MCF 10A (cell line): Measurements from ENCODE around the gene MRPL3. TPM values are rescaled to one million over a fixed set of nuclear protein-coding genes. Genes with fewer than 3 reads are reported as not detected.

Experiments
- BruUV-seq: library from RNA; stranded (reverse); fragments of 400-500 nt; replicated peaks from 2 replicates; lab custom pipeline; 2021; lab: Mats Ljungman, UMichigan
- CTCF ChIA-PET: fragments of 300-600 bp; sonication (Branson Sonifier 250); formaldehyde crosslinking; extraction: SDS; loops from one replicate; lab custom pipeline; 2021; ENCODE audit warnings: antibody characterized with exemption, inconsistent platforms; lab: Yijun Ruan, JAX
- POLR2A ChIA-PET: fragments of 300-600, 350-650 bp; sonication (Branson Sonifier 250); formaldehyde crosslinking; extraction: SDS; loops from one replicate; lab custom pipeline; 2020; ENCODE audit warnings: antibody characterized with exemption, inconsistent platforms; lab: Yijun Ruan, JAX
- DNase-seq: peaks from one replicate; pipeline ENCODE4 v3.0.0-alpha.2; 2018; ENCODE audit not compliant: unreplicated experiment
- H3K27ac Mint-ChIP-seq: one replicate; pipeline ENCODE4 v1.8.0; 2022; ENCODE audit warnings: mild to moderate bottlenecking, low read depth, mixed read lengths; ENCODE audit not compliant: unreplicated experiment
- H3K27me3 Mint-ChIP-seq: one replicate; pipeline ENCODE4 v1.8.0; 2022; ENCODE audit warnings: mixed read lengths; ENCODE audit not compliant: insufficient read depth, unreplicated experiment
- H3K36me3 Mint-ChIP-seq: one replicate; pipeline ENCODE4 v1.8.0; 2022; ENCODE audit warnings: mild to moderate bottlenecking, moderate library complexity, mixed read lengths; ENCODE audit not compliant: insufficient read depth, unreplicated experiment
- H3K4me1 Mint-ChIP-seq: one replicate; pipeline ENCODE4 v1.8.0; 2022; ENCODE audit warnings: mixed read lengths; ENCODE audit not compliant: insufficient read depth, unreplicated experiment
- H3K4me3 Mint-ChIP-seq: one replicate; pipeline ENCODE4 v1.8.0; 2022; ENCODE audit warnings: mild to moderate bottlenecking, moderate library complexity, mixed read lengths; ENCODE audit not compliant: unreplicated experiment
- H3K9me3 Mint-ChIP-seq: one replicate; pipeline ENCODE4 v1.8.0; 2022; ENCODE audit warnings: mixed read lengths; ENCODE audit not compliant: unreplicated experiment
- CTCF ChIP-seq: fragments of 200-600 bp; IDR thresholded peaks from one replicate; pipeline ENCODE4 v1.8.0; 2022; ENCODE audit warnings: antibody characterized with exemption, mild to moderate bottlenecking; ENCODE audit not compliant: unreplicated experiment
- intact Hi-C: fragments of 100-400 bp; cut with micrococcal nuclease; formaldehyde crosslinking; loops from 2 replicates; pipeline ENCODE4 v1.14.1; 2022
- total RNA-seq: library from RNA; stranded (reverse); gene quantifications from 2 replicates; pipeline ENCODE4 v1.2.3, GENCODE V29; 2022

MRPL3 gene
- total RNA-seq, 1 experiment from 2014 or later: 179 TPM

- no peak for TF ChIP-seq CTCF
- H3K27me3 Mint-ChIP-seq: no peaks in the 10 kb centered on the region
- no peaks in the 10 kb centered on the region for H3K9me3 Mint-ChIP-seq
- H3K27ac Mint-ChIP-seq: no peak overlapping the region
- H3K4me1 Mint-ChIP-seq: no peaks in the 10 kb centered on the region
- ChIA-PET POLR2A (interaction anchor here (0.6 kb wide), 1 partner anchor 65 kb away, joined by 4 read pairs; no protein-coding TSS in a partner anchor), CTCF (no interaction called here)
- intact Hi-C loops: no loop called here
- no peak for DNase-seq
- BruUV-seq: no TSS peak
- peaks cover 50% of the 10 kb centered on the region for H3K36me3 Mint-ChIP-seq
- no peak overlapping the region for H3K4me3 Mint-ChIP-seq
Observed at GRCh38 chr3:131485119-131485518, 17.7 kb downstream of the MRPL3 start.

- POLR2A ChIA-PET: no interaction called here
- intact Hi-C loops: no loop called here
- CTCF ChIA-PET: interaction anchor here (0.6 kb wide), 3 partner anchors 14 to 768 kb away, joined by 3 to 4 read pairs (median 3); no protein-coding TSS in a partner anchor
Observed at GRCh38 chr3:131484496-131485111, 18.2 kb downstream of the MRPL3 start.

GRCh38 chr3:131480116-131480515, 22.7 kb downstream of the MRPL3 start:
- no peaks in the 10 kb centered on the region for H3K9me3 Mint-ChIP-seq
- no peak overlapping the region for H3K4me3 Mint-ChIP-seq
- H3K36me3 Mint-ChIP-seq: peaks cover 44% of the 10 kb centered on the region
- TF ChIP-seq CTCF: no peak
- no peaks in the 10 kb centered on the region for H3K27me3 Mint-ChIP-seq
- ChIA-PET POLR2A (interaction anchor here (0.7 to 2.1 kb wide), 2 partner anchors 9 to 58 kb away, joined by 3 to 7 read pairs; no protein-coding TSS in a partner anchor), CTCF (interaction anchor here (1.2 kb wide), 1 partner anchor 55 kb away, joined by 3 read pairs; no protein-coding TSS in a partner anchor)
- intact Hi-C loops: no loop called here
- DNase-seq: no peak
- H3K27ac Mint-ChIP-seq: no peak overlapping the region
- BruUV-seq: no TSS peak
- H3K4me1 Mint-ChIP-seq: no peaks in the 10 kb centered on the region

More at GRCh38 chr3:131484496-131485111, 18.2 kb downstream of the MRPL3 start:
- no peak overlapping the region for H3K4me3 Mint-ChIP-seq
- no TSS peak for BruUV-seq
- TF ChIP-seq CTCF: no peak
- H3K27ac Mint-ChIP-seq: no peak overlapping the region
- H3K4me1 Mint-ChIP-seq: no peaks in the 10 kb centered on the region
- no peaks in the 10 kb centered on the region for H3K27me3 Mint-ChIP-seq
- peaks cover 55% of the 10 kb centered on the region for H3K36me3 Mint-ChIP-seq
- no peak for DNase-seq
- no peaks in the 10 kb centered on the region for H3K9me3 Mint-ChIP-seq

- peaks cover 26% of the 10 kb centered on the region for H3K36me3 Mint-ChIP-seq
- H3K27ac Mint-ChIP-seq: no peak overlapping the region
- POLR2A ChIA-PET: interaction anchor here (0.6 kb wide), 1 partner anchor 24 kb away, joined by 3 read pairs; no protein-coding TSS in a partner anchor
Observed at GRCh38 chr3:131477813-131478212, 25.0 kb downstream of the MRPL3 start.

More at GRCh38 chr3:131477813-131478212, 25.0 kb downstream of the MRPL3 start:
- no peak overlapping the region for H3K4me3 Mint-ChIP-seq
- CTCF ChIA-PET: interaction anchor here (0.7 to 1.6 kb wide), 4 partner anchors 445 to 1994 kb away, joined by 3 to 5 read pairs (median 4); no protein-coding TSS in a partner anchor
- no peaks in the 10 kb centered on the region for H3K4me1 Mint-ChIP-seq
- no peaks in the 10 kb centered on the region for H3K9me3 Mint-ChIP-seq
- DNase-seq: no peak
- intact Hi-C loops: no loop called here
- TF ChIP-seq CTCF: no peak
- H3K27me3 Mint-ChIP-seq: no peaks in the 10 kb centered on the region
- BruUV-seq: no TSS peak
